ENCODE measurements around the gene NUDT17.

The NUDT17 gene

DNA sequence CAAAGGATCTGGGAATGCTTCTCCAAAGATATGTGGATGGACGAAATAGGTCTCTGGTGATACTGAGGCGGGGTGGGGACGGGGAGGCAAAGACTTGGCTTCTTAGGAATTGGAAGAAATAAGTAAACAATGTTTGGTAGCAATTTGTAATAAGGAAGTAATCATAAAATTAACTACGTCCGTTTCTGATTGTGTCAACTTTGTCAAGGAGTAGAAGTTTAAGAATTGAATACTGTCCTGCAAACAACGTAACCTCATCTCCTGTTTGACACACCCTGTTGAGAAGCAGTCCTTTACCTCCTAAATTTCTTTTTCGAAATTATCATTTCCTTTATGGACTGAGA lies 21.0 kb upstream of the NUDT17 start:
- TF ChIP-seq, protein P1, sequence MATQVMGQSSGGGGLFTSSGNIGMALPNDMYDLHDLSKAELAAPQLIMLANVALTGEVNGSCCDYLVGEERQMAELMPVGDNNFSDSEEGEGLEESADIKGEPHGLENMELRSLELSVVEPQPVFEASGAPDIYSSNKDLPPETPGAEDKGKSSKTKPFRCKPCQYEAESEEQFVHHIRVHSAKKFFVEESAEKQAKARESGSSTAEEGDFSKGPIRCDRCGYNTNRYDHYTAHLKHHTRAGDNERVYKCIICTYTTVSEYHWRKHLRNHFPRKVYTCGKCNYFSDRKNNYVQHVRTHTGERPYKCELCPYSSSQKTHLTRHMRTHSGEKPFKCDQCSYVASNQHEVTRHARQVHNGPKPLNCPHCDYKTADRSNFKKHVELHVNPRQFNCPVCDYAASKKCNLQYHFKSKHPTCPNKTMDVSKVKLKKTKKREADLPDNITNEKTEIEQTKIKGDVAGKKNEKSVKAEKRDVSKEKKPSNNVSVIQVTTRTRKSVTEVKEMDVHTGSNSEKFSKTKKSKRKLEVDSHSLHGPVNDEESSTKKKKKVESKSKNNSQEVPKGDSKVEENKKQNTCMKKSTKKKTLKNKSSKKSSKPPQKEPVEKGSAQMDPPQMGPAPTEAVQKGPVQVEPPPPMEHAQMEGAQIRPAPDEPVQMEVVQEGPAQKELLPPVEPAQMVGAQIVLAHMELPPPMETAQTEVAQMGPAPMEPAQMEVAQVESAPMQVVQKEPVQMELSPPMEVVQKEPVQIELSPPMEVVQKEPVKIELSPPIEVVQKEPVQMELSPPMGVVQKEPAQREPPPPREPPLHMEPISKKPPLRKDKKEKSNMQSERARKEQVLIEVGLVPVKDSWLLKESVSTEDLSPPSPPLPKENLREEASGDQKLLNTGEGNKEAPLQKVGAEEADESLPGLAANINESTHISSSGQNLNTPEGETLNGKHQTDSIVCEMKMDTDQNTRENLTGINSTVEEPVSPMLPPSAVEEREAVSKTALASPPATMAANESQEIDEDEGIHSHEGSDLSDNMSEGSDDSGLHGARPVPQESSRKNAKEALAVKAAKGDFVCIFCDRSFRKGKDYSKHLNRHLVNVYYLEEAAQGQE (IDR thresholded peaks at IDR 0.05; ENCODE audit: insufficient read depth in 1 of 2, low read depth in 2 of 2, low read length in 2 of 2), result no peak
- TF ChIP-seq POLR2AphosphoS5 (IDR thresholded peaks at IDR 0.05; ENCODE audit: low read depth, low read length) (no peak), TAF1 (IDR thresholded peaks at IDR 0.05; ENCODE audit: borderline replicate concordance, insufficient read depth, low read length) (no peak), SIN3A (IDR thresholded peaks at IDR 0.05; ENCODE audit: borderline replicate concordance, insufficient read depth, low read length) (no peak), FOXP2 (optimal IDR thresholded peaks at IDR 0.05; ENCODE audit: borderline replicate concordance, extremely low read depth, extremely low read length, insufficient read depth) (no peak)

DNA sequence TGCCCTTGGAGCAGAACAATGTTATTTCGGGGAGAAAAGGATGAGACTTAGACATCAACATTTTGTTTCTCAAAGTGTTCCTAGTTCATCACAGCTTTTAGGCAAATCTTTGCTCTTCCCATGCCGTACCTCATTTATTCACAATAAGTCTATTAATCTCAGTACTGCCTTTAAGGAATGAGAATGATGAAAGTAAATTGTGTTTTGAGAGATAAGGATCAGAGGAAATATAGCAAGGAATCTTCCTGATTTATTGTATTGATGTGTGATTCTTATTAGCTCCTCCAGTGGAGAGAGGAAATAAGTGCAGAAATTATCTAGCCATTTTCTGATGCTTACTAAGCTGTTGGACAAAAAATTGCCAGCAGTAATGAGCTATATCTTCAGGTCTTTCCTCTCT lies 19.4 kb upstream of the NUDT17 start:
- TF ChIP-seq TAF1 (IDR thresholded peaks at IDR 0.05; ENCODE audit: borderline replicate concordance, insufficient read depth, low read length), result no peak

DNA sequence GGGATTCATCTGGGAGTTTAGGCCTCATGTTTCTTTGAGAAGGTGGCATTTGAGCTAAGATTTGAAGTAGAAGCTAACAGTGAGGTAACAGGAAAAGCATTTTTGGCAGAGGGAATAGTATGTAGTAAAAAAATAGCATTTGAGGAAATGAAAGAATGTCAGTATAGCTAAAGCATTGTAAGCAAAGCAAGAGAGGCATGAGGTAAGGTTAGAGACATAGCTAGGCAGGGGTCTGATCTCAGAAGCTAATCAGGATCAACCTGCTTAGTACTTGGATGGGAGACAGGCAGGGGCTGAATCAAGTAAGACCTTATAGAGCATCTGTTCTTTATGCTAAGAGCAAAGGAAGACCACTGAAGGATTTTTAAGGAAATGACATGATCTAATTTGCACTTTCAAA lies 17.5 kb upstream of the NUDT17 start:
- TF ChIP-seq, protein P1 (IDR thresholded peaks at IDR 0.05; ENCODE audit: insufficient read depth in 1 of 2, low read depth in 2 of 2, low read length in 2 of 2), result no peak
- TF ChIP-seq TAF1 (IDR thresholded peaks at IDR 0.05; ENCODE audit: borderline replicate concordance, insufficient read depth, low read length) (no peak), FOXP2 (optimal IDR thresholded peaks at IDR 0.05; ENCODE audit: borderline replicate concordance, extremely low read depth, extremely low read length, insufficient read depth) (no peak), SIN3A (IDR thresholded peaks at IDR 0.05; ENCODE audit: borderline replicate concordance, insufficient read depth, low read length) (no peak), POLR2AphosphoS5 (IDR thresholded peaks at IDR 0.05; ENCODE audit: low read depth, low read length) (no peak)

DNA sequence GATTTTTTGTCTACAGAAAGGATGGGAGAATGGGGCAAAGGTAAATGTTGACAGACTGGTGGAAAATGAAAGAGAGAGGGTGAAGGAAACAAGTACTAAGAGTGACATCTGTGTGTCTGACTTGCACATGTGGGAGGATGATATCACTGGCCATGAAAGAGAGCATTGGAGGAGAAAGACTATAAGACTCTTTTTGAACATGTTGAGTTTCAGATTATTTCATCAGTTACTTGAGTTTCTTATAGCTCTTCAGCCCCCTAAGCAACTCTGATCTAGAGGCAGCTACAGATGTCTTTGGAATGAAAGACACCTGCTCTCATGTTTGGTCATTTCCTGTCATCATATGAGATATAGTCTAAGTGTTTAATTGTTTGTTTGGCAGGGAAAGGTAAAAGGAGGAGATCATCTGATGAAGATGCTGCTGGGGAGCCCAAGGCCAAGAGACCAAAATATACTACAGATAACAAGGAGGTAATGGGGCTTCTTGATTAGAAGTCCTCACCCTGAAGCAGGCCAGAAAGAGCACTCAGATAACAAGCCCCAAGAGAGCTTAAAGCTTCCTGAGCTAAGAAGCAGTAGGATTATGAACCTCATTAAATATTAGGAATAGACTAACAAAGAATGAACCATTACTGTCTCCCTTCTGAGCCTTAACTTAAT lies 16.9 kb upstream of the NUDT17 start:
- TF ChIP-seq SIN3A (IDR thresholded peaks at IDR 0.05; ENCODE audit: borderline replicate concordance, insufficient read depth, low read length), result no peak

- TF ChIP-seq TAF1 (IDR thresholded peaks at IDR 0.05; ENCODE audit: borderline replicate concordance, insufficient read depth, low read length) (no peak), FOXP2 (optimal IDR thresholded peaks at IDR 0.05; ENCODE audit: borderline replicate concordance, extremely low read depth, extremely low read length, insufficient read depth) (no peak), POLR2AphosphoS5 (IDR thresholded peaks at IDR 0.05; ENCODE audit: low read depth, low read length) (no peak), SIN3A (IDR thresholded peaks at IDR 0.05; ENCODE audit: borderline replicate concordance, insufficient read depth, low read length) (no peak)
- TF ChIP-seq, protein P1 (IDR thresholded peaks at IDR 0.05; ENCODE audit: insufficient read depth in 1 of 2, low read depth in 2 of 2, low read length in 2 of 2), result no peak
Measured at GRCh38 chr1:145837656-145838055, 7.8 kb upstream of the NUDT17 start.

DNA sequence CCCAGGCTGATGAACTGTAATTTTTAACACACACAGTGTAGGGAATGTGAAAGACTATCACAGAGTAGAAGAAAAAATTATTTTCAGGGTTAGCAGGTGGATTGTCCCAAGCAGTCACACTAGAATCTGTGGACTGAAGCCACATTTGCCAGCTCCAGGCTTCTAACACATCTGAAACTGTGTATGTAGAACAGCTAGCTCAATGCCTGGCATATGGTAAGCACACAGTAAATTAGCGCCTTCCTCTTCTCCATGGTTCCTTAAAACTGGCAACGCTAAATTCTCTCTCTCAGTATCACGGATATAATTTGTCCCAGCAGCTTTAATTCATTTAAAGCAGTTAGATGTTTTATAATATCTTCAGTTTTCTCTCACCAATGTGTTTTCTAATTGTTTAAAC lies 2.4 kb upstream of the NUDT17 start:
- TF ChIP-seq TAF1 (IDR thresholded peaks at IDR 0.05; ENCODE audit: borderline replicate concordance, insufficient read depth, low read length) (no peak), FOXP2 (optimal IDR thresholded peaks at IDR 0.05; ENCODE audit: borderline replicate concordance, extremely low read depth, extremely low read length, insufficient read depth) (no peak), SIN3A (IDR thresholded peaks at IDR 0.05; ENCODE audit: borderline replicate concordance, insufficient read depth, low read length) (no peak), POLR2AphosphoS5 (IDR thresholded peaks at IDR 0.05; ENCODE audit: low read depth, low read length) (no peak)
- TF ChIP-seq, protein P1 (IDR thresholded peaks at IDR 0.05; ENCODE audit: insufficient read depth in 1 of 2, low read depth in 2 of 2, low read length in 2 of 2), result no peak
